SK-N-SH treated with all-trans-retinoic acid at 6 μM for 48 hours (cell line): ENCODE measurements around the gene SLC30A1.

ENCODE experiments used
- PPARA ChIP-seq: fragments of 250-450 bp; sonication (Bioruptor Pico); IDR thresholded peaks from 2 replicates; pipeline ENCODE4 v1.5.0; 2020; ENCODE audit warnings: mild to moderate bottlenecking, borderline replicate concordance
- RARB ChIP-seq: fragments of 250-450 bp; sonication (Bioruptor Pico); IDR thresholded peaks from 2 replicates; pipeline ENCODE4 v1.8.0; 2021; ENCODE audit warnings: mild to moderate bottlenecking, moderate library complexity

DNA sequence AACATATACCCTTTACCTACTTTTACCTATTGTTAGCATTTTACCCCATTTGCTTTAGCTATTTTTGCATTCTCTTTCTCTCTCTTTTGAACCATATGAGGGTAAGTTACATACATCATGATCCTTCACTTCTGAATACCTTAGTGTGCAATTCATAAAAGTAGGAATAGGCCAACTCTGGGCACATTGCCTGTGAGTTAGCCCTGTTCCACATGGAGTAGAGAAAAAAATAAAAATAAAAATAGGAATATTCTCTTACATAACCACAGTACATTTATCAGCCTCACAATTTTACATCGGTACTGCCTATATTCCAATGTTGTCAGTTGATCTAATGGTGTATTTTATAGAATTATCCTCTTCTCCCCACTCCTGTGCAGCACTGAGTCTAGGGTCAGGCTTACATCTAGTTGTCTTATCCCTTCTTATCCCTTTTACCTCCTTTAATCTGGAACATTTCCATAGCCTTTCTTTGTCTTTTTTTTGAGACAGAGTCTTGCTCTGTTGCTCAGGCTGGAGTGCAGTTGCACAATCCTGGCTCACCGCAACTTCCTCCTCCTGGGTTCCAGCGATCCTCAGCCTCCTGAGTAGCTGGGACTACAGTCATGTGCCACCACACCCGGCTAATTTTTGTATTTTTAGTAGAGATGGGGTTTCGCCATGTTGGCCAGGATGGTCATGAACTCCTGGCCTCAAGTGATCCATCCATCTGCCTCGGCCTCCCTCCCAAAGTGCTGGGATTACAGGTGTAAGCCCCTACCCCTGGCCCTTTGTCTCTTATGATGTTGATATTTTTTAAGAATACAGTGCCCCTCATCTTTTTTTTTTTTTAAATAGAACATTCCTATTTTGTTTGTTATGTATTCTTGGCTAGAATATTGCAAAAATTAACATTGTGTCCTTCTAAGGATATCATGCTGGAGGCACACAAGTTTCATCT lies 11.1 kb upstream of the SLC30A1 start:
- TF ChIP-seq RARB (no peak), PPARA (CRISPR knock-in tag) (no peak)
